Adrenal gland (tissue), 5 donors: ENCODE data around the gene PPFIA3.
"Not testable (repeated sequence)": the region's sequence is repeated elsewhere in the genome, so short reads cannot be mapped to it uniquely, and the experiment has no call there.

ENCODE experiments used
- POLR2A ChIP-seq, 2 donors: fragments of 450-650 bp; IDR thresholded peaks; one replicate each; pipeline ENCODE4 v1.6.1; 2017; ENCODE audit warnings: antibody characterized with exemption in 2 of 2, mild to moderate bottlenecking in 2 of 2, moderate library complexity in 1 of 2
- TF ChIP-seq, protein P1 (sequence below), 6 experiments: fragments of 450-650 bp in 4 of 6; fragments of 200-600 bp in 2 of 6; sonication (generic) in 1 of 6; IDR thresholded peaks; 1 replicate in 5 of 6; 2 replicates in 1 of 6; pipeline versions ENCODE4 v1.5.1 to v1.8.0; 2016 to 2021; ENCODE audit warnings: antibody characterized with exemption in 6 of 6, mild to moderate bottlenecking in 2 of 6, moderate library complexity in 1 of 6
- donor health status: DM: no; HTN: no; CAD: no.

- TF ChIP-seq, protein P1, sequence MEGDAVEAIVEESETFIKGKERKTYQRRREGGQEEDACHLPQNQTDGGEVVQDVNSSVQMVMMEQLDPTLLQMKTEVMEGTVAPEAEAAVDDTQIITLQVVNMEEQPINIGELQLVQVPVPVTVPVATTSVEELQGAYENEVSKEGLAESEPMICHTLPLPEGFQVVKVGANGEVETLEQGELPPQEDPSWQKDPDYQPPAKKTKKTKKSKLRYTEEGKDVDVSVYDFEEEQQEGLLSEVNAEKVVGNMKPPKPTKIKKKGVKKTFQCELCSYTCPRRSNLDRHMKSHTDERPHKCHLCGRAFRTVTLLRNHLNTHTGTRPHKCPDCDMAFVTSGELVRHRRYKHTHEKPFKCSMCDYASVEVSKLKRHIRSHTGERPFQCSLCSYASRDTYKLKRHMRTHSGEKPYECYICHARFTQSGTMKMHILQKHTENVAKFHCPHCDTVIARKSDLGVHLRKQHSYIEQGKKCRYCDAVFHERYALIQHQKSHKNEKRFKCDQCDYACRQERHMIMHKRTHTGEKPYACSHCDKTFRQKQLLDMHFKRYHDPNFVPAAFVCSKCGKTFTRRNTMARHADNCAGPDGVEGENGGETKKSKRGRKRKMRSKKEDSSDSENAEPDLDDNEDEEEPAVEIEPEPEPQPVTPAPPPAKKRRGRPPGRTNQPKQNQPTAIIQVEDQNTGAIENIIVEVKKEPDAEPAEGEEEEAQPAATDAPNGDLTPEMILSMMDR (IDR thresholded peaks at IDR 0.05): not testable (repeated sequence)
- TF ChIP-seq POLR2A (IDR thresholded peaks at IDR 0.05): not testable (repeated sequence)
Measured at GRCh38 chr19:49127225-49127624, 7.9 kb downstream of the PPFIA3 start.
